ENCODE data around the gene NTSR1.

The NTSR1 gene

GRCh38 chr20:62787321-62787720 lies 78.7 kb downstream of the NTSR1 start:
- DNase-seq (ENCODE audit: low spot score) = no peak

GRCh38 chr20:62787866-62788265 lies 79.2 kb downstream of the NTSR1 start:
- DNase-seq (ENCODE audit: low spot score) = no peak

GRCh38 chr20:62788607-62789006 lies 80.0 kb downstream of the NTSR1 start:
- DNase-seq (ENCODE audit: low spot score) = no peak

- DNase-seq (ENCODE audit: low spot score) = no peak
These were observed 81.4 kb downstream of the NTSR1 start for GRCh38 chr20:62790075-62790474.

GRCh38 chr20:62791301-62792181 lies 82.9 kb downstream of the NTSR1 start:
- DNase-seq (ENCODE audit: low spot score) = peak; percentile 83

- DNase-seq (ENCODE audit: low spot score) = no peak
These were observed 83.7 kb downstream of the NTSR1 start for GRCh38 chr20:62792182-62792939.

GRCh38 chr20:62792940-62793756 lies 84.5 kb downstream of the NTSR1 start:
- no peak for DNase-seq (ENCODE audit: low spot score)

- no peak for DNase-seq (ENCODE audit: low spot score)
These were observed 85.0 kb downstream of the NTSR1 start for GRCh38 chr20:62793757-62794006.

- DNase-seq (ENCODE audit: low spot score) = peak; percentile 95
These were observed 85.5 kb downstream of the NTSR1 start for GRCh38 chr20:62794007-62794724.

- peak; percentile 86 for DNase-seq (ENCODE audit: low spot score)
These were observed 86.6 kb downstream of the NTSR1 start for GRCh38 chr20:62795023-62795761.

- DNase-seq (ENCODE audit: low spot score) = no peak
These were observed 88.3 kb downstream of the NTSR1 start for GRCh38 chr20:62796699-62797491.

- no peak for DNase-seq (ENCODE audit: low spot score)
These were observed 89.3 kb downstream of the NTSR1 start for GRCh38 chr20:62797671-62798532.

GRCh38 chr20:62799036-62799435 lies 90.4 kb downstream of the NTSR1 start:
- no peak for DNase-seq (ENCODE audit: low spot score)

GRCh38 chr20:62799459-62799858 lies 90.8 kb downstream of the NTSR1 start:
- no peak for DNase-seq (ENCODE audit: low spot score)

- DNase-seq (ENCODE audit: low spot score) = no peak
These were observed 91.2 kb downstream of the NTSR1 start for GRCh38 chr20:62799873-62800272.

GRCh38 chr20:62800314-62801259 lies 92.0 kb downstream of the NTSR1 start:
- no peak for DNase-seq (ENCODE audit: low spot score)

- no peak for DNase-seq (ENCODE audit: low spot score)
These were observed 92.8 kb downstream of the NTSR1 start for GRCh38 chr20:62801284-62802010.
